SK-N-SH (cell line): Measurements from ENCODE around the gene COL4A2.

Experiments
- CHD2 ChIP-seq: fragments of 150-350 bp; IDR thresholded peaks from 2 replicates; pipeline ENCODE4 v1.6.1; 2018; ENCODE audit warnings: low read length; ENCODE audit not compliant: partially characterized antibody
- EZH2phosphoT487 ChIP-seq: fragments of 200-600 bp; sonication (generic); IDR thresholded peaks from 2 replicates; pipeline ENCODE4 v1.6.1; 2017; ENCODE audit warnings: low read depth, mixed run types, mild to moderate bottlenecking, antibody characterized with exemption, moderate library complexity, borderline replicate concordance
- FOSL2 ChIP-seq: IDR thresholded peaks from 2 replicates; pipeline ENCODE4 v1.4.0; 2012; ENCODE audit warnings: low read depth, mild to moderate bottlenecking, moderate library complexity, borderline replicate concordance
- FOXJ3 ChIP-seq: sonication (generic); formaldehyde crosslinking; IDR thresholded peaks from 2 replicates; pipeline ENCODE4 v1.5.1; 2020; ENCODE audit warnings: mild to moderate bottlenecking, missing genetic modification reagents
- GATA2 ChIP-seq: sonication (generic); formaldehyde crosslinking; IDR thresholded peaks from 2 replicates; pipeline ENCODE4 v1.5.0; 2020; ENCODE audit warnings: mild to moderate bottlenecking, missing genetic modification reagents
- NFIC ChIP-seq: IDR thresholded peaks from 2 replicates; pipeline ENCODE4 v1.4.0; 2012; ENCODE audit warnings: borderline replicate concordance
- POLR2AphosphoS5 ChIP-seq: IDR thresholded peaks from 2 replicates; pipeline ENCODE4 v1.6.1; 2012; ENCODE audit warnings: low read depth, low read length
- RCOR1 ChIP-seq: fragments of 150-350 bp; IDR thresholded peaks from 2 replicates; pipeline ENCODE4 v1.6.1; 2017; ENCODE audit warnings: antibody characterized with exemption, low read length
- SMC3 ChIP-seq: IDR thresholded peaks from 2 replicates; pipeline ENCODE4 v1.6.1; 2012; ENCODE audit warnings: low read depth, low read length, improper control_type of control experiment
- YY1 ChIP-seq: IDR thresholded peaks from 2 replicates; pipeline ENCODE4 v1.4.0; 2012; ENCODE audit warnings: low read depth, mild to moderate bottlenecking
- TF ChIP-seq, protein P1 (sequence below): fragments of 200-600 bp; sonication (generic); IDR thresholded peaks from 2 replicates; pipeline ENCODE4 v1.6.1; 2017; ENCODE audit warnings: antibody characterized with exemption, mild to moderate bottlenecking, moderate library complexity

- TF ChIP-seq FOXJ3 (CRISPR knock-in tag): no peak
- TF ChIP-seq, protein P1, sequence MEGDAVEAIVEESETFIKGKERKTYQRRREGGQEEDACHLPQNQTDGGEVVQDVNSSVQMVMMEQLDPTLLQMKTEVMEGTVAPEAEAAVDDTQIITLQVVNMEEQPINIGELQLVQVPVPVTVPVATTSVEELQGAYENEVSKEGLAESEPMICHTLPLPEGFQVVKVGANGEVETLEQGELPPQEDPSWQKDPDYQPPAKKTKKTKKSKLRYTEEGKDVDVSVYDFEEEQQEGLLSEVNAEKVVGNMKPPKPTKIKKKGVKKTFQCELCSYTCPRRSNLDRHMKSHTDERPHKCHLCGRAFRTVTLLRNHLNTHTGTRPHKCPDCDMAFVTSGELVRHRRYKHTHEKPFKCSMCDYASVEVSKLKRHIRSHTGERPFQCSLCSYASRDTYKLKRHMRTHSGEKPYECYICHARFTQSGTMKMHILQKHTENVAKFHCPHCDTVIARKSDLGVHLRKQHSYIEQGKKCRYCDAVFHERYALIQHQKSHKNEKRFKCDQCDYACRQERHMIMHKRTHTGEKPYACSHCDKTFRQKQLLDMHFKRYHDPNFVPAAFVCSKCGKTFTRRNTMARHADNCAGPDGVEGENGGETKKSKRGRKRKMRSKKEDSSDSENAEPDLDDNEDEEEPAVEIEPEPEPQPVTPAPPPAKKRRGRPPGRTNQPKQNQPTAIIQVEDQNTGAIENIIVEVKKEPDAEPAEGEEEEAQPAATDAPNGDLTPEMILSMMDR: 0 out of 2 replicates have a peak, but pooled peaks have one; percentile 24
- no peak for TF ChIP-seq RCOR1
- TF ChIP-seq SMC3: no peak
- no peak for TF ChIP-seq FOSL2
- TF ChIP-seq YY1: no peak
- TF ChIP-seq POLR2AphosphoS5: no peak
- no peak for TF ChIP-seq EZH2phosphoT487
- no peak for TF ChIP-seq GATA2 (CRISPR knock-in tag)
- TF ChIP-seq NFIC: no peak
- no peak for TF ChIP-seq CHD2
Measured at GRCh38 chr13:110548891-110549794, 242.1 kb downstream of the COL4A2 start.
